ENCODE data around the gene TRAF3. TPM values are rescaled to one million over a fixed set of nuclear protein-coding genes. Genes with fewer than 3 reads are reported as not detected.
A peak's percentile ranks its signal among the peaks of the same experiment; 100 is the strongest.

TRAF3 gene
- total RNA-seq, 1 donor from 2014 or later, result 35.3 TPM

DNA sequence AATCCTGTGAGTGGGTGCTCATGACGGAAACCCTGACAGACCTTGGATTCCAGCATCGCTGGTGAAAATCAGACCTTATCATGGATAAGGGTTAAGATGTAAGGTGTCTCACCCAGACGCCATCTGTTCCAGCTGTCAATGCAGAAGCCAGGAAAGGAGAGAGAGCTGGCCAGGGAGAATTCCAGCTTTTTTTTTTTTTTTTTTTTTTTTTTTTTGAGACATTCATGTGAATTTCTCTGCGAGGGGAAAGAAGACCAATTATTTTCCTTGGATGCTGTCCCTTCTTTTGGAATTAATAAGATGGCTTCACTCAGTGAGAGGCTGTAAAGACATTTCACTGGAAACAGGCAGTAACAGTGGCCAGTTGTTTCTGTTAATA, 1.8 kb downstream of the TRAF3 start:
- TF ChIP-seq, protein P1, sequence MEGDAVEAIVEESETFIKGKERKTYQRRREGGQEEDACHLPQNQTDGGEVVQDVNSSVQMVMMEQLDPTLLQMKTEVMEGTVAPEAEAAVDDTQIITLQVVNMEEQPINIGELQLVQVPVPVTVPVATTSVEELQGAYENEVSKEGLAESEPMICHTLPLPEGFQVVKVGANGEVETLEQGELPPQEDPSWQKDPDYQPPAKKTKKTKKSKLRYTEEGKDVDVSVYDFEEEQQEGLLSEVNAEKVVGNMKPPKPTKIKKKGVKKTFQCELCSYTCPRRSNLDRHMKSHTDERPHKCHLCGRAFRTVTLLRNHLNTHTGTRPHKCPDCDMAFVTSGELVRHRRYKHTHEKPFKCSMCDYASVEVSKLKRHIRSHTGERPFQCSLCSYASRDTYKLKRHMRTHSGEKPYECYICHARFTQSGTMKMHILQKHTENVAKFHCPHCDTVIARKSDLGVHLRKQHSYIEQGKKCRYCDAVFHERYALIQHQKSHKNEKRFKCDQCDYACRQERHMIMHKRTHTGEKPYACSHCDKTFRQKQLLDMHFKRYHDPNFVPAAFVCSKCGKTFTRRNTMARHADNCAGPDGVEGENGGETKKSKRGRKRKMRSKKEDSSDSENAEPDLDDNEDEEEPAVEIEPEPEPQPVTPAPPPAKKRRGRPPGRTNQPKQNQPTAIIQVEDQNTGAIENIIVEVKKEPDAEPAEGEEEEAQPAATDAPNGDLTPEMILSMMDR (IDR thresholded peaks at IDR 0.05; ENCODE audit: insufficient read depth, low read length, severe bottlenecking), result no peak
- FAIRE-seq (no peak), DNase-seq (ENCODE audit: low read depth) (no peak)
- no peaks in the 10 kb centered on the region for H3K27me3 ChIP-seq (ENCODE audit: control insufficient read depth, insufficient read depth, low read length)
- H3K4me3 ChIP-seq (ENCODE audit: low read depth, low read length), result peak overlapping the region; percentile 48
- no peaks in the 10 kb centered on the region for H3K36me3 ChIP-seq (ENCODE audit: control insufficient read depth, insufficient read depth, low read length)

DNA sequence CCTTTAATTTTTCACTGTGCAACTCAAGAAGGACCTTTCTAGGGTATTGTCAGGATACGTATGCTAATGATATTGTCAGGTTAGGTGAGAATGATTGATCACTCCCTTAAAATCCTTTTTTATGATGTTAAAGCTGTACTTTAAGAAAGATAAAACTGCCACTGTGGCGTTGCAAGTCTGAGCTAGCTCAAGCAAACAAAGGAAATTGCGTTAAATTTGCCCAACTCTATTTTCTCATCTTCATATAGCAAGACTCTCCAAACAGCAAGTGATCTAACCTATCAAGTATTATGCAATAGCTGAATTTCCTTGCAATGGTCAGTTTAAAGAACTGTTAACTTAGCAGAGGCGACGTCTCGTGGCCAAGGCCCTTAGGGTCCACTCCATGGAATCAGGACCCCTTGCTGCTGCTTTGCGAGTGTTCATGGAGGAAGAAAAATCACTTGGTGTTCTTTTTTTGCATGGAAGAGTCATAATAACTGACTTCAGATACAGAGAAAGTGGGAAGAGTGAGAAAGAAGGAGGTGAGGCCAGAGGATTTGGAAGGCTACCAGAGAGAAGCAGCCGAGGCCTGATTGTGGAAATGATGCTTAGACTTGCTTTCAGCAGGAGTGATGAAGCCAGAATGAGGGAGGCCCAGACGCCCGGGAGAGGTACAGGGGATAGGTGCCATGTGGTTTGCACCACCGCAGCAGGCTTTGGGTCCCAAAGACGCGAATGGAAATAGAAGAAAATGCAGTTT, 2.5 kb downstream of the TRAF3 start:
- TF ChIP-seq, protein P1 (IDR thresholded peaks at IDR 0.05; ENCODE audit: insufficient read depth, low read length, severe bottlenecking), result no peak
- no peaks in the 10 kb centered on the region for H3K36me3 ChIP-seq (ENCODE audit: control insufficient read depth, insufficient read depth, low read length)
- no peak overlapping the region for H3K4me3 ChIP-seq (ENCODE audit: low read depth, low read length)
- DNase-seq (ENCODE audit: low read depth), result peak; percentile 77
- FAIRE-seq, result no peak
- H3K27me3 ChIP-seq (ENCODE audit: control insufficient read depth, insufficient read depth, low read length), result no peaks in the 10 kb centered on the region

DNA sequence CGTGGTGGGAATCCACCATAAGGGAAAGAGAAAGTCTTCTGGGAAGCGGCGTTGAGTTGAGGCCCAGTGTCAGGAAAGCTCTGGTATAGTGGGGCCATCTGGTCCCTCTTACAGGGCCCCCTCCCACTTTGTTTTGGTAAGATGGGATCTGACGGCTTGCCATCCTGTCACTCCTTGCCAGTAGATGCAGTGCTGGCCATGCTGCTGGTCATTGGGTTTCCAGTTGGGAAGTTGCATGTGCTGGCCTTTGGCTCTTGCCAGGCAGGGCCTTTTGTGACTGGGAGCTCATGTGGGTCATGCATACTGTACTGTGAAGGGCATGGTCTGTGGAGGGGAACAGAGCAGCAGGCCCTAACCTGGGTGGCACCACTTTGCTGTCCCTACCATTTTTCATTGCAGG, 3.8 kb downstream of the TRAF3 start:
- no peaks in the 10 kb centered on the region for H3K27me3 ChIP-seq (ENCODE audit: control insufficient read depth, insufficient read depth, low read length)
- FAIRE-seq (no peak), DNase-seq (ENCODE audit: low read depth) (no peak)
- no peaks in the 10 kb centered on the region for H3K36me3 ChIP-seq (ENCODE audit: control insufficient read depth, insufficient read depth, low read length)
- TF ChIP-seq, protein P1 (IDR thresholded peaks at IDR 0.05; ENCODE audit: insufficient read depth, low read length, severe bottlenecking), result no peak
- no peak overlapping the region for H3K4me3 ChIP-seq (ENCODE audit: low read depth, low read length)

DNA sequence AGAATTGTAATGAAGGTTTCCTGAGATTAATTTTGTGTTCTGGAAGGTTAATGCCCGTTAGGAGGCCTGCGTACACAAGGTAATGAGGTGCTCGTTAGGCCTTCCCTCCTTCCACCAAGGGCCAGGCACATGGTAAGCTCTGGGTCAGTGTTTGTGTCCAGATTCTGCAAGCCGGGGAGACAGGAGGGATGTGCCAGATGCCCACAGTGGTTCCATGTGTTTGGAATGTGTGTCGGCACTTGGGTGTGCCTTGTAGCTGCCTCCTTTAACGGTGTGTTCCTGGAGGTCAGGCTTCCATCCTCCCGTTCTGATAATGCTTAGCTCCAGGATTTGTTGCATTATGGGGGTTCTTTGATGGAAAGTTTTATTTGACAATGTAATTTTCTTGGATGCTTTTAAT, 5.7 kb downstream of the TRAF3 start:
- Histone ChIP-seq H3K27me3 (ENCODE audit: control insufficient read depth, insufficient read depth, low read length) (no peaks in the 10 kb centered on the region), H3K4me3 (ENCODE audit: low read depth, low read length) (no peak overlapping the region), H3K36me3 (ENCODE audit: control insufficient read depth, insufficient read depth, low read length) (no peaks in the 10 kb centered on the region)
- TF ChIP-seq, protein P1 (IDR thresholded peaks at IDR 0.05; ENCODE audit: insufficient read depth, low read length, severe bottlenecking), result no peak
- DNase-seq (ENCODE audit: low read depth) (no peak), FAIRE-seq (no peak)

DNA sequence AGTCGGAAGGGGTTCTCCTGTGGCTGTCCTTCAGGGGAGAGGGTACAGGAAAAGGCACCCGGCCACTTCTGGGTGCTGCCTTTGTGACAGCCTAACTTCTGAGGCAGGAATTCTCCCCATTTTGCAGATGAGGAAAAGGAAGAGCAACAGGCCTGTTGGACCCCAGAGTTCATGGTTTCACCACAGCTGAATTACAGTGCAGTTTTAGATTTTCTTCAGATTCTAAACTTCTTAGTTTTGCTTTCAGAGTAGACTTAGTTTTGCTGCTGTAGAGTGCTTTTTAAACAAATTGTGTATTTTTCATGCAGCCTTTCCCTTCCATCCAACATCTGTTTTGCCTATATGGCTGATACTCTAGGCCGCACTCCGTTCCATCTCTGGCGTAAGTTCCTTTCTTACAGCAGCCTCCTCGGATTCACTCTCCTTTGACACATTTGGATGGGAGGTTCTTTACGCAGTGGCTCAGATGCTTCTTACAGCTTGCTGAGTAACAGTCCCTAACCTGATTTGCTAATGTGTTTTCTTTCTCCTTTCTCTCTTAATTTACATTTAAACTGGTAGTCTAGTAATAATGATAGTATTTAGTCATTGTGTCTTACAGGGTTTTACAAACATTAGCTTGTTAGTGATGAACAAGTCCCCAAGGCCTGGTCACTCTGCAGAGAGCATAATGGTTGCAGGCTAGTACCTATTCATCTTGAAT, 7.8 kb downstream of the TRAF3 start:
- H3K27me3 ChIP-seq (ENCODE audit: control insufficient read depth, insufficient read depth, low read length), result no peaks in the 10 kb centered on the region
- no peak for FAIRE-seq
- TF ChIP-seq, protein P1 (IDR thresholded peaks at IDR 0.05; ENCODE audit: insufficient read depth, low read length, severe bottlenecking), result no peak
- H3K36me3 ChIP-seq (ENCODE audit: control insufficient read depth, insufficient read depth, low read length), result no peaks in the 10 kb centered on the region
- H3K4me3 ChIP-seq (ENCODE audit: low read depth, low read length), result no peak overlapping the region
- no peak for DNase-seq (ENCODE audit: low read depth)
